Neural cell (in vitro differentiated cells): Measurements from ENCODE around the gene GAD2. TPM values are rescaled to one million over a fixed set of nuclear protein-coding genes. Genes with fewer than 3 reads are reported as not detected.

ENCODE experiments used
- H2AFZ ChIP-seq: fragments of 200-600, 300-800 bp; sonication (generic), shearing (Covaris generic); 2 replicates; pipeline ENCODE4 v1.6.0; 2014; ENCODE audit warnings: low read depth, mild to moderate bottlenecking, antibody characterized with exemption, low read length, moderate library complexity
- H3F3A ChIP-seq: fragments of 200-600 bp; shearing (Covaris generic); 2 replicates; pipeline ENCODE4 v1.6.1; 2016; ENCODE audit warnings: mild to moderate bottlenecking, moderate library complexity, mixed read lengths, antibody characterized with exemption, low read length; ENCODE audit not compliant: insufficient read depth, poor library complexity, severe bottlenecking
- H3K27ac ChIP-seq: fragments of 200-600, 300-800 bp; sonication (generic), shearing (Covaris generic); 2 replicates; pipeline ENCODE4 v1.5.1; 2014; ENCODE audit warnings: mild to moderate bottlenecking, low read length, moderate library complexity
- H3K27me3 ChIP-seq: fragments of 300-800, 200-600 bp; sonication (generic), shearing (Covaris generic); 2 replicates; pipeline ENCODE4 v1.6.0; 2014; ENCODE audit warnings: mild to moderate bottlenecking, low read depth, low read length, moderate library complexity; ENCODE audit not compliant: insufficient read depth
- H3K36me3 ChIP-seq: fragments of 300-800, 200-600 bp; sonication (generic), shearing (Covaris generic); 2 replicates; pipeline ENCODE4 v1.5.1; 2014; ENCODE audit warnings: mild to moderate bottlenecking, antibody characterized with exemption, low read length, moderate library complexity; ENCODE audit not compliant: insufficient read depth
- H3K4me2 ChIP-seq: fragments of 300-800, 200-600 bp; sonication (generic), shearing (Covaris generic); 2 replicates; pipeline ENCODE4 v1.6.0; 2014; ENCODE audit warnings: mild to moderate bottlenecking, low read length
- H3K4me3 ChIP-seq: fragments of 300-800, 200-600 bp; sonication (generic), shearing (Covaris generic); 2 replicates; pipeline ENCODE4 v1.5.1; 2014; ENCODE audit warnings: mild to moderate bottlenecking, low read length, moderate library complexity
- H3K79me2 ChIP-seq: fragments of 200-600 bp; shearing (Covaris generic); replicated peaks from 2 replicates; pipeline ENCODE4 v1.6.0; 2014; ENCODE audit warnings: mild to moderate bottlenecking, low read length, moderate library complexity; ENCODE audit not compliant: insufficient read depth
- H3K9ac ChIP-seq: fragments of 300-800, 200-600 bp; sonication (generic), shearing (Covaris generic); 2 replicates; pipeline ENCODE4 v1.6.1; 2016; ENCODE audit warnings: mild to moderate bottlenecking, low read length, mixed read lengths
- H3K9me2 ChIP-seq: fragments of 200-600 bp; shearing (Covaris generic); 2 replicates; pipeline ENCODE4 v1.6.1; 2016; ENCODE audit warnings: mild to moderate bottlenecking, low read length, mixed read lengths; ENCODE audit not compliant: insufficient read depth
- H3K9me3 ChIP-seq: fragments of 200-600, 300-800 bp; sonication (generic), shearing (Covaris generic); 2 replicates; pipeline ENCODE4 v1.6.1; 2016; ENCODE audit warnings: mild to moderate bottlenecking, mixed run types, low read length, moderate library complexity, mixed read lengths
- H4K20me1 ChIP-seq: fragments of 200-600 bp; shearing (Covaris generic); 2 replicates; pipeline ENCODE4 v1.6.1; 2016; ENCODE audit warnings: mild to moderate bottlenecking, mixed run types; ENCODE audit not compliant: insufficient read depth
- CTCF ChIP-seq: fragments of 450-650 bp; IDR thresholded peaks from 2 replicates; pipeline ENCODE4 v1.5.1; 2014; ENCODE audit warnings: antibody characterized with exemption, mild to moderate bottlenecking, moderate library complexity; ENCODE audit not compliant: poor library complexity, severe bottlenecking
- EP300 ChIP-seq: fragments of 450-650 bp; conservative IDR thresholded peaks from 2 replicates; pipeline ENCODE4 v1.6.1; 2014; ENCODE audit warnings: antibody characterized with exemption, mild to moderate bottlenecking, moderate library complexity; ENCODE audit not compliant: poor library complexity, severe bottlenecking
- EZH2 ChIP-seq: fragments of 200-600, 300-800 bp; shearing (Covaris generic), sonication (generic); IDR thresholded peaks from 2 replicates; pipeline ENCODE4 v1.6.1; 2014; ENCODE audit warnings: antibody characterized with exemption, low read length, borderline replicate concordance, mild to moderate bottlenecking; ENCODE audit not compliant: insufficient read depth, poor library complexity, severe bottlenecking
- MXI1 ChIP-seq: fragments of 450-650 bp; conservative IDR thresholded peaks from 2 replicates; pipeline ENCODE4 v1.6.1; 2014; ENCODE audit warnings: antibody characterized with exemption, mild to moderate bottlenecking; ENCODE audit not compliant: poor library complexity, severe bottlenecking
- POLR2AphosphoS5 ChIP-seq: IDR thresholded peaks from 2 replicates; pipeline ENCODE4 v1.6.1; 2012
- RAD21 ChIP-seq: fragments of 450-650 bp; conservative IDR thresholded peaks from 2 replicates; pipeline ENCODE4 v1.6.1; 2014; ENCODE audit warnings: antibody characterized with exemption, mild to moderate bottlenecking, moderate library complexity
- SMC3 ChIP-seq: fragments of 450-650 bp; conservative IDR thresholded peaks from 2 replicates; pipeline ENCODE4 v1.6.1; 2014; ENCODE audit warnings: antibody characterized with exemption, mild to moderate bottlenecking, moderate library complexity; ENCODE audit not compliant: poor library complexity
- TAF1 ChIP-seq: IDR thresholded peaks from 2 replicates; pipeline ENCODE4 v1.6.1; 2012; ENCODE audit warnings: low read depth
- polyA plus RNA-seq: library from polyadenylated mRNA; depleted of rRNA; stranded (reverse); fragments of >200 nt; gene quantifications from 2 replicates; pipeline ENCODE4 v1.2.3, GENCODE V29; 2014
- TF ChIP-seq, protein P1 (sequence below): IDR thresholded peaks from 2 replicates; pipeline ENCODE4 v1.6.1; 2012; ENCODE audit warnings: borderline replicate concordance

GAD2 gene
- polyA plus RNA-seq, 1 donor from 2014 or later, result 192 TPM

DNA sequence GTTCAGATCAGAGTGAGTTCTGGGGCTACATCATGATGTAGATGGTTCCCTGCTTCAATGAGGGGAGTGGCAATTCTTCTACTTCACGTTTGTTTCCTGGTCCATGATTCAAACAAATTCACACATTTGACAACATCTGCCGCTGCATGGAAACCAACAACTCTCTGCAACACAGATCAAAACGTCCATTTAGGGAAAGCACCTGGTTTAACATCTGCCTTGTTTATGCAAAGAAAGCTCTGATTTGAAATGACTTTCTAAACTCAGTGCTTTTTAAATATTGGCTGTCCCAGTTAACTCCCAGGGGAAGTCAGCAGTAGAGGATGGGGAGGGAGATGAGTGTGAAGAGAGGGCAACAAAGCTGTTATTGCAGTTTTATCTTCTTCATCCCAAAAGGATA is 93.8 kb downstream of the GAD2 start:
- Histone ChIP-seq H3K27me3 (no peaks in the 10 kb centered on the region), H4K20me1 (no peaks in the 10 kb centered on the region), H3K79me2 (no peaks in the 10 kb centered on the region), H2AFZ (no peak overlapping the region), H3K9ac (no peak overlapping the region), H3K4me2 (no peak overlapping the region), H3K36me3 (no peaks in the 10 kb centered on the region), H3K27ac (no peak overlapping the region), H3K4me3 (no peak overlapping the region), H3K9me2 (no peaks in the 10 kb centered on the region), H3F3A (no peaks in the 10 kb centered on the region), H3K9me3 (no peaks in the 10 kb centered on the region)
- no peak for TF ChIP-seq MXI1
- no peak for TF ChIP-seq EZH2
- TF ChIP-seq CTCF, result no peak
- TF ChIP-seq, protein P1, sequence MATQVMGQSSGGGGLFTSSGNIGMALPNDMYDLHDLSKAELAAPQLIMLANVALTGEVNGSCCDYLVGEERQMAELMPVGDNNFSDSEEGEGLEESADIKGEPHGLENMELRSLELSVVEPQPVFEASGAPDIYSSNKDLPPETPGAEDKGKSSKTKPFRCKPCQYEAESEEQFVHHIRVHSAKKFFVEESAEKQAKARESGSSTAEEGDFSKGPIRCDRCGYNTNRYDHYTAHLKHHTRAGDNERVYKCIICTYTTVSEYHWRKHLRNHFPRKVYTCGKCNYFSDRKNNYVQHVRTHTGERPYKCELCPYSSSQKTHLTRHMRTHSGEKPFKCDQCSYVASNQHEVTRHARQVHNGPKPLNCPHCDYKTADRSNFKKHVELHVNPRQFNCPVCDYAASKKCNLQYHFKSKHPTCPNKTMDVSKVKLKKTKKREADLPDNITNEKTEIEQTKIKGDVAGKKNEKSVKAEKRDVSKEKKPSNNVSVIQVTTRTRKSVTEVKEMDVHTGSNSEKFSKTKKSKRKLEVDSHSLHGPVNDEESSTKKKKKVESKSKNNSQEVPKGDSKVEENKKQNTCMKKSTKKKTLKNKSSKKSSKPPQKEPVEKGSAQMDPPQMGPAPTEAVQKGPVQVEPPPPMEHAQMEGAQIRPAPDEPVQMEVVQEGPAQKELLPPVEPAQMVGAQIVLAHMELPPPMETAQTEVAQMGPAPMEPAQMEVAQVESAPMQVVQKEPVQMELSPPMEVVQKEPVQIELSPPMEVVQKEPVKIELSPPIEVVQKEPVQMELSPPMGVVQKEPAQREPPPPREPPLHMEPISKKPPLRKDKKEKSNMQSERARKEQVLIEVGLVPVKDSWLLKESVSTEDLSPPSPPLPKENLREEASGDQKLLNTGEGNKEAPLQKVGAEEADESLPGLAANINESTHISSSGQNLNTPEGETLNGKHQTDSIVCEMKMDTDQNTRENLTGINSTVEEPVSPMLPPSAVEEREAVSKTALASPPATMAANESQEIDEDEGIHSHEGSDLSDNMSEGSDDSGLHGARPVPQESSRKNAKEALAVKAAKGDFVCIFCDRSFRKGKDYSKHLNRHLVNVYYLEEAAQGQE, result no peak
- no peak for TF ChIP-seq TAF1
- TF ChIP-seq EP300, result no peak
- no peak for TF ChIP-seq POLR2AphosphoS5
- no peak for TF ChIP-seq SMC3
- TF ChIP-seq RAD21, result no peak

DNA sequence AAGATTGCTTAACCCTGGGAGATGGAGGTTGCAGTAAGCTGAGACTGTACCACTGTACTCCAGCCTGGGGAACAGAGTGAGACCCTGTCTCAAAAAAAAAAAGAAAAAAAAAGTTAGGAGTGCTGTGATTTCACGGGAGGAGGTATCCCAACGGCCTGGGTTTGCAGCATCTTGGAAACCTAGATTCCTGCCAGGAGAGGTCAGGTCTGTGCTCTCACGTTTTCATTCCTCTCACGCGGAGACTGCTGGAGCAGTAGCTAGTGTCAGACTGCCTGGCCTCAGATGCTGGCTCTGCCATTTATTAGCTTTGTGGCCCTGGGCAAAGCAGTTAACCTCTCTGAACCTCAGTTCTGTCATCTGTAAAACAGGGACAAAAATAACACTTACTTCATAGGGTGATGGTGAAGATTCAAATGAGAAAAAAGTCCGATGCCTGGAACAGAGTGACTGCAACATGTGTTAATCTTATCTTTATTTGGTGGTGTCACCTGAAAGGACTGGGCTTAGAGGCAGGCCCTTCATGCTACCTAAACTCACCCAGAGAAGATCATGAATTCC is 94.9 kb downstream of the GAD2 start:
- Histone ChIP-seq H2AFZ (no peak overlapping the region), H3F3A (no peaks in the 10 kb centered on the region), H3K9me3 (no peaks in the 10 kb centered on the region), H3K79me2 (no peaks in the 10 kb centered on the region), H3K27me3 (no peaks in the 10 kb centered on the region), H3K9ac (no peak overlapping the region), H3K27ac (no peak overlapping the region), H4K20me1 (no peaks in the 10 kb centered on the region), H3K9me2 (no peaks in the 10 kb centered on the region), H3K4me2 (no peak overlapping the region), H3K4me3 (no peak overlapping the region), H3K36me3 (no peaks in the 10 kb centered on the region)
- TF ChIP-seq POLR2AphosphoS5 (no peak), TAF1 (no peak), MXI1 (no peak), CTCF (no peak), EZH2 (no peak), RAD21 (no peak), EP300 (no peak), SMC3 (no peak)
- TF ChIP-seq, protein P1, result no peak
